Psoas muscle (tissue), 8 donors: ENCODE measurements around the gene IGSF9. TPM values are rescaled to one million over a fixed set of nuclear protein-coding genes. Genes with fewer than 3 reads are reported as not detected.

Source experiments
- ATAC-seq, 4 donors: fragments of 200-7000 bp; cut with Tn5 transposase; one replicate each; pipeline ENCODE4 v1.9.1; 2020; ENCODE audit warnings: moderate library complexity in 3 of 4, mild to moderate bottlenecking in 2 of 4
- DNase-seq, 2 donors: peaks; one replicate each; pipeline ENCODE4 v3.0.0-alpha.2; 2020
- H3K27ac ChIP-seq: fragments of 200-600 bp; one replicate; pipeline ENCODE4 v1.8.0; 2022
- H3K27me3 ChIP-seq, 3 donors: fragments of 200-600 bp in 1 of 3; one replicate each; pipeline versions ENCODE4 v1.6.1 to v1.8.0; 2013 to 2022; ENCODE audit warnings: low read length in 2 of 3, mild to moderate bottlenecking in 2 of 3, moderate library complexity in 1 of 3; ENCODE audit not compliant: insufficient read depth in 3 of 3
- H3K36me3 ChIP-seq, 2 donors: fragments of 200-600 bp in 1 of 2; one replicate each; pipeline versions ENCODE4 v1.6.1 to v1.8.0; 2013 to 2022; ENCODE audit warnings: low read depth in 1 of 2, mild to moderate bottlenecking in 1 of 2, moderate library complexity in 1 of 2; ENCODE audit not compliant: insufficient read depth in 1 of 2
- H3K4me1 ChIP-seq: fragments of 200-600 bp; one replicate; pipeline ENCODE4 v1.8.0; 2022
- H3K4me3 ChIP-seq: fragments of 200-600 bp; one replicate; pipeline ENCODE4 v1.8.0; 2022; ENCODE audit warnings: mild to moderate bottlenecking
- H3K9me3 ChIP-seq: fragments of 200-600 bp; one replicate; pipeline ENCODE4 v1.8.0; 2022
- WGBS, 3 donors: extraction: QIAGEN DNeasy Blood & Tissue Kit; methylation state at CpG; one replicate each; pipeline versions ENCODE4 v1.1.6 to v1.1.7; 2013; 5-methylcytosine and 5-hydroxymethylcytosine counted together
- intact Hi-C, 2 donors: fragments of 100-400 bp; cut with DNase I; formaldehyde crosslinking; loops; one replicate each; pipeline versions ENCODE4 v1.11.0 to v1.14.2; 2022
- polyA plus RNA-seq, 3 donors: library from polyadenylated mRNA; stranded (reverse); fragments of 200-250 nt; gene quantifications; one replicate each; pipeline ENCODE4 v1.2.3, GENCODE V29; 2013
- total RNA-seq, 4 donors: library from RNA; stranded (reverse); fragmentation: NEBNext Ultra II Directional in 2 of 4; extraction: Animal tissue kit (Norgen Biotek cat#: 25700) in 2 of 4; gene quantifications; one replicate each; pipeline versions ENCODE4 v1.2.1 to v1.2.4, GENCODE V29; 2021 to 2023
- TF ChIP-seq, protein P1 (sequence below): fragments of 200-600 bp; IDR thresholded peaks from one replicate; pipeline ENCODE4 v1.8.0; 2022; ENCODE audit warnings: antibody characterized with exemption
- donor health status: healthy with polysubstance abuse.
- donor health status: DM: no; HTN: no; CAD: no; lungs with moderate emphysema.
- donor health status: Bipolar disorder and iron deficiency.
- donor health status: healthy.
- donor health status: DM: yes; HTN: yes; CAD: no.
- donor health status: DM: no; HTN: no; CAD: no.
- donor health status: DM: no; HTN: no; CAD: no.
- donor health status: DM: yes; HTN: yes; CAD: no.

IGSF9 gene
- total and polyA plus RNA-seq, 7 donors = 0.01 TPM; not detected in 5

DNA sequence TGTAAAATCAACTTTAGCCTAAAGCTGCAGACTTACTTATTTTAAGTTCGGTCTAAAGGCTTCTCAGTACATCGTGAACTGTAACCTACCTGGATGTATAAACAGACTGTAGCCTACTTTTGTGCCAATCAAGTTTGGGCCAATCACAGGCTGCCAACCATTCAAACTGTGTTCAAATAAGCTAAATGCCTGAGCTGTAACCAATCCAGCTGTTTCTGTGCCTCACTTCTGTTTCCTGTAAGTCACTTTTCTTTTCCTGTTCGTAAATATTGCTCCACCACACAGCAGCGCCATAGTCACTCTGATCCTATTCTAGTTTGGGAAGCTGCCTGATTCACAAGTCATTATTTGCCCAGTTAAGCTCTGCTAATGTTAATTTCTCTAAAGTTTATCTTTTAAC is 46.1 kb upstream of the IGSF9 start:
- H3K27me3 ChIP-seq = peaks cover 0 to 7% (median 0%) of the 10 kb centered on the region in 3 donors
- no peaks in the 10 kb centered on the region for H3K36me3 ChIP-seq
- no peaks in the 10 kb centered on the region for H3K4me1 ChIP-seq
- intact Hi-C loops = no loop called here
- no peak overlapping the region for H3K27ac ChIP-seq
- no peak overlapping the region for H3K4me3 ChIP-seq
- DNase-seq = no peak
- no peaks in the 10 kb centered on the region for H3K9me3 ChIP-seq
- no peak for ATAC-seq
- TF ChIP-seq, protein P1, sequence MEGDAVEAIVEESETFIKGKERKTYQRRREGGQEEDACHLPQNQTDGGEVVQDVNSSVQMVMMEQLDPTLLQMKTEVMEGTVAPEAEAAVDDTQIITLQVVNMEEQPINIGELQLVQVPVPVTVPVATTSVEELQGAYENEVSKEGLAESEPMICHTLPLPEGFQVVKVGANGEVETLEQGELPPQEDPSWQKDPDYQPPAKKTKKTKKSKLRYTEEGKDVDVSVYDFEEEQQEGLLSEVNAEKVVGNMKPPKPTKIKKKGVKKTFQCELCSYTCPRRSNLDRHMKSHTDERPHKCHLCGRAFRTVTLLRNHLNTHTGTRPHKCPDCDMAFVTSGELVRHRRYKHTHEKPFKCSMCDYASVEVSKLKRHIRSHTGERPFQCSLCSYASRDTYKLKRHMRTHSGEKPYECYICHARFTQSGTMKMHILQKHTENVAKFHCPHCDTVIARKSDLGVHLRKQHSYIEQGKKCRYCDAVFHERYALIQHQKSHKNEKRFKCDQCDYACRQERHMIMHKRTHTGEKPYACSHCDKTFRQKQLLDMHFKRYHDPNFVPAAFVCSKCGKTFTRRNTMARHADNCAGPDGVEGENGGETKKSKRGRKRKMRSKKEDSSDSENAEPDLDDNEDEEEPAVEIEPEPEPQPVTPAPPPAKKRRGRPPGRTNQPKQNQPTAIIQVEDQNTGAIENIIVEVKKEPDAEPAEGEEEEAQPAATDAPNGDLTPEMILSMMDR = no peak
- 65 to 69% (median 66%) methylated on average over 4 of the region's 4 CpGs for WGBS, 3 donors

DNA sequence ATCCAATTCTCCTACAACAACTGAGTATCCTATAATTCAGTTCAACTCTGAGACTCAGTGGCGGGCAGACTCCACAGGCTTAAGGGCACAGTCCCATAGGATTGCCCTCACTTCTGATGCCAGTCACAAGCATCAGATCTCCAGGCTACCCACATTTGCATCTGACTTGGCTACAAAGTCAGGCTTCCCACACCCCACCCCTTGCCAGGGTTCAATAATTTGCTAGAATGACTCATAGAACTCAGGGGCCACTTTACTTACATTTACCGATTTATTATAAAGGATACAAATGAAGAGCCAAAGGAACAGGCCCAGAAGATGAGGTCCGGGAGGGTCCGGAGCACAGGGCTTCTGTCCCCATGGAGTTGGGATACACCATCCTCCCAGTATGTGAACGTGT is 44.6 kb upstream of the IGSF9 start:
- TF ChIP-seq, protein P1 = no peak

DNA sequence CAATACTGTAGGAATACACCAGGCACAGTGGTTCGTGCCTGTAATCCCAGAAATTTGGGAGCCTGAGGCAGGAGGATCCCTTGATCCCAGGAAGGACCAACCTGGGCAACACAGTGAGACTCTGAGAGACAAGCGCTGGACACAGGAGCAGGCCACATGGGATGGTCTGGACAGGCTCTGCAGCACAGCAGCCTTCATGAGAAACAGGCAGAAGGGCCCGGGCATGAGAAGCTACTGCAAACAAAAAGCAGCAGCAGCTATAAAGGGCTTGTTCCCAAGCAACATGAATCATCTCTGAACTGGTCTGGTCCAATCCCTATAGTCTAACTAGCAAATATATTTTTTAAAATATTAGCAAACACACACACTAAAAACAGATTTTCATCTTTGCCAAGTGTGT is 44.2 kb upstream of the IGSF9 start:
- no peak overlapping the region for H3K27ac ChIP-seq
- no peak for ATAC-seq
- 74 to 91% (median 91%) methylated on average over 3 of the region's 3 CpGs for WGBS, 3 donors
- TF ChIP-seq, protein P1 = no peak
- H3K4me3 ChIP-seq = no peak overlapping the region
- H3K4me1 ChIP-seq = no peaks in the 10 kb centered on the region
- H3K36me3 ChIP-seq = no peaks in the 10 kb centered on the region
- H3K27me3 ChIP-seq = peaks cover 0 to 7% (median 0%) of the 10 kb centered on the region in 3 donors
- no peak for DNase-seq
- no peaks in the 10 kb centered on the region for H3K9me3 ChIP-seq
- intact Hi-C loops = no loop called here

More for the DNA sequence above, 44.6 kb upstream of the IGSF9 start:
- peaks cover 0 to 7% (median 0%) of the 10 kb centered on the region in 3 donors for H3K27me3 ChIP-seq
- ATAC-seq (no peak), DNase-seq (no peak)
- H3K9me3 ChIP-seq = no peaks in the 10 kb centered on the region
- no peak overlapping the region for H3K4me3 ChIP-seq
- no peak overlapping the region for H3K27ac ChIP-seq
- no peaks in the 10 kb centered on the region for H3K4me1 ChIP-seq
- H3K36me3 ChIP-seq = no peaks in the 10 kb centered on the region
- intact Hi-C loops = no loop called here
- 80 to 83% (median 80%) methylated on average over 5 of the region's 5 CpGs for WGBS, 3 donors

DNA sequence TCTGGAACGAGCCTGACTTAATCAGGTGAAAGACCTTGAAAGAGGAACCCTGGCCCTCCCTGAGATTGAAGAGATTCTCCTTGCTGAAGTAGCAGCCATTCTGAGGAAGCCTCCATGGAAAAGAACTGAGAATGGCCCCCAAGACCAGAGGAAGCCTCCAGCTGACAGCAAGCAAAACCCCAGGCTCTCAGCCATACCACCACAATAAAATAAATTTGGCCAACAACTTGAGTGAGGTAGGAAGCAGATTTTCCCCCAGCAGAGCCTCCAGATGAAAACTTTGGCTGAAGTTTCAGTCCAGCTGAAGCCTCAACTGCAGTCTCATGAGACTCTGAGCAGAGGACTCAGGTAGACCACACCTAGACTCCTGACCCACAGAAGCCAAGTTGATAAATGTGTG is 42.6 kb upstream of the IGSF9 start:
- DNase-seq = no peak
- no peaks in the 10 kb centered on the region for H3K9me3 ChIP-seq
- H3K4me1 ChIP-seq = no peaks in the 10 kb centered on the region
- no peak overlapping the region for H3K27ac ChIP-seq
- TF ChIP-seq, protein P1 = no peak
- no peak for ATAC-seq
- H3K27me3 ChIP-seq = peaks cover 0 to 12% (median 0%) of the 10 kb centered on the region in 3 donors
- H3K4me3 ChIP-seq = no peak overlapping the region
- intact Hi-C loops = no loop called here
- H3K36me3 ChIP-seq = no peaks in the 10 kb centered on the region
- WGBS, 3 donors = 68 to 79% (median 73%) methylated on average over 1 of the region's 1 CpG

DNA sequence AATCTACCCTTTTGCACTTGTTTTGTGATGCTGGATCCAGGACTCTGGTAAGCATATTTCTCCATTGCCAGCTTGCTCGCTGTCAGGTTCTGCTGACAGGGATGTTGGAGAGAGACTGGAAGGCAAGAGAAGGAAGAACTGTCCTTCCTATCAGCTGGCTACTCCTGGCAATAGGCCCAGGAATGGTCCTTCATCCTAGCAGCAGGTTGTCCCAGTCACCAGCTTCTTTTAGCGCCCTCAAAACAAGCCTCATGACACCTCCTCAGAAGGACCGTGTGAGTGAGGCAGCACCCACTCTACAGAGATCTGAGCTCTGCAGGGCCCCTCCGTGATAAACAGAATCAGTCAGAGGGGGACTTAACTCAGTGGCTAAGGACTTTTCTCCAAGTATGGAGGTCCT is 41.8 kb upstream of the IGSF9 start:
- DNase-seq = no peak
- Histone ChIP-seq H3K4me3 (no peak overlapping the region), H3K36me3 (no peaks in the 10 kb centered on the region), H3K4me1 (no peaks in the 10 kb centered on the region), H3K27ac (no peak overlapping the region), H3K9me3 (no peaks in the 10 kb centered on the region), H3K27me3 (peaks cover 0 to 17% (median 0%) of the 10 kb centered on the region in 3 donors)
- 62 to 71% (median 65%) methylated on average over 4 of the region's 4 CpGs for WGBS, 3 donors
- ATAC-seq = no peak
- TF ChIP-seq, protein P1 = no peak
- intact Hi-C loops = no loop called here
